Fibroblast of lung (primary cell): ENCODE results near the gene PLXNA2. TPM values are rescaled to one million over a fixed set of nuclear protein-coding genes. Genes with fewer than 3 reads are reported as not detected.
A peak's percentile ranks its signal among the peaks of the same experiment; 100 is the strongest.

ENCODE experiments used
- DNase-seq, 2 donors: peaks; one replicate each; pipeline versions ENCODE4 v3.0.0 to v3.0.0-alpha.2; 2010; ENCODE audit warnings: low read depth in 2 of 2
- H2AFZ ChIP-seq: 2 replicates; pipeline ENCODE4 v1.5.1; 2012; ENCODE audit warnings: low read length, control low read depth, inconsistent platforms
- H3K27ac ChIP-seq: 2 replicates; pipeline ENCODE4 v1.5.1; 2011; ENCODE audit warnings: low read length, control low read depth; ENCODE audit not compliant: insufficient read depth
- H3K27me3 ChIP-seq: 2 replicates; pipeline ENCODE4 v1.5.1; 2011; ENCODE audit warnings: mild to moderate bottlenecking, low read length; ENCODE audit not compliant: control insufficient read depth, insufficient read depth
- H3K36me3 ChIP-seq: 2 replicates; pipeline ENCODE4 v1.5.1; 2011; ENCODE audit warnings: low read length; ENCODE audit not compliant: control insufficient read depth, insufficient read depth
- H3K4me1 ChIP-seq: 2 replicates; pipeline ENCODE4 v1.5.1; 2011; ENCODE audit warnings: low read length; ENCODE audit not compliant: control insufficient read depth, insufficient read depth; ENCODE audit errors: extremely low read depth
- H3K4me2 ChIP-seq: 2 replicates; pipeline ENCODE4 v1.5.1; 2011; ENCODE audit warnings: low read length, control low read depth; ENCODE audit not compliant: insufficient read depth; ENCODE audit errors: extremely low read depth
- H3K4me3 ChIP-seq, 4 experiments: fragments of 200-600 bp in 1 of 4; sonication (generic) in 1 of 4; replicated peaks in 1 of 4; 2 replicates each; pipeline ENCODE4 v1.5.1; 2011 to 2016; ENCODE audit warnings: low read length in 4 of 4, low read depth in 3 of 4, mild to moderate bottlenecking in 3 of 4, control low read depth in 2 of 4, inconsistent platforms in 1 of 4, mixed read lengths in 1 of 4; ENCODE audit not compliant: insufficient read depth in 1 of 4; ENCODE audit errors: control extremely low read depth in 1 of 4
- H3K79me2 ChIP-seq: 2 replicates; pipeline ENCODE4 v1.5.1; 2012; ENCODE audit warnings: mild to moderate bottlenecking, low read length, inconsistent platforms; ENCODE audit not compliant: control insufficient read depth, insufficient read depth
- H3K9ac ChIP-seq: 2 replicates; pipeline ENCODE4 v1.5.1; 2011; ENCODE audit warnings: mild to moderate bottlenecking, low read length, control low read depth; ENCODE audit not compliant: insufficient read depth
- H3K9me3 ChIP-seq: 2 replicates; pipeline ENCODE4 v1.5.1; 2012; ENCODE audit warnings: low read depth, low read length; ENCODE audit not compliant: control insufficient read depth, insufficient read depth
- H4K20me1 ChIP-seq: 2 replicates; pipeline ENCODE4 v1.5.1; 2011; ENCODE audit warnings: low read length; ENCODE audit not compliant: control insufficient read depth, insufficient read depth; ENCODE audit errors: extremely low read depth
- CTCF ChIP-seq, 2 donors: IDR thresholded peaks in 1 of 2; conservative IDR thresholded peaks in 1 of 2; 1 replicate in 1 of 2; 2 replicates in 1 of 2; pipeline ENCODE4 v1.5.1; 2011 to 2012; ENCODE audit warnings: low read length in 2 of 2, control low read depth in 1 of 2, inconsistent platforms in 1 of 2, low read depth in 1 of 2, mild to moderate bottlenecking in 1 of 2
- EZH2 ChIP-seq: IDR thresholded peaks from 2 replicates; pipeline ENCODE4 v1.5.1; 2012; ENCODE audit warnings: low read length, control low read depth, mild to moderate bottlenecking; ENCODE audit errors: missing control alignments
- polyA plus RNA-seq, 2 donors: library from polyadenylated mRNA; depleted of rRNA in 1 of 2; stranded (reverse) in 1 of 2; unstranded in 1 of 2; fragments of >200 nt; gene quantifications; 2 replicates each; pipeline ENCODE4 v1.2.1, GENCODE V29; 2011 to 2012; ENCODE audit warnings: missing spikeins in 1 of 2
- total RNA-seq: library from RNA; depleted of rRNA; stranded (reverse); fragments of >200 nt; gene quantifications from 2 replicates; pipeline ENCODE4 v1.2.1, GENCODE V29; 2014

Gene PLXNA2
- total and polyA plus RNA-seq, 2 donors (not counting 1 experiment from before 2014, with no cell fraction given): 0.43 to 2.0 TPM

- Histone ChIP-seq H3K9me3 (no peaks in the 10 kb centered on the region), H3K36me3 (no peaks in the 10 kb centered on the region), H3K4me2 (no peak overlapping the region), H3K4me1 (no peaks in the 10 kb centered on the region), H3K9ac (no peak overlapping the region), H3K27me3 (peaks cover 4% of the 10 kb centered on the region), H2AFZ (no peak overlapping the region), H3K79me2 (no peaks in the 10 kb centered on the region), H3K27ac (no peak overlapping the region), H4K20me1 (no peaks in the 10 kb centered on the region), H3K4me3 (peak overlapping the region in 2 of 4 experiments; percentile 49 to 79)
- TF ChIP-seq CTCF (conservative IDR thresholded peaks at IDR 0.05 in 1 of 2, IDR thresholded peaks at IDR 0.05 in 1 of 2; ENCODE audit: low read depth in 1 of 2, low read length in 2 of 2) (no peak), EZH2 (peak; percentile 52)
- no peak for DNase-seq
Measured at GRCh38 chr1:208242146-208242545, 2.0 kb downstream of the PLXNA2 start.

GRCh38 chr1:208241512-208241911 is 2.7 kb downstream of the PLXNA2 start:
- H3K4me3 ChIP-seq: no peak overlapping the region
- DNase-seq: no peak
- H2AFZ ChIP-seq: no peak overlapping the region
- H3K27ac ChIP-seq: no peak overlapping the region
- TF ChIP-seq EZH2 (no peak), CTCF (conservative IDR thresholded peaks at IDR 0.05 in 1 of 2, IDR thresholded peaks at IDR 0.05 in 1 of 2; ENCODE audit: low read depth in 1 of 2, low read length in 2 of 2) (no peak)
- H4K20me1 ChIP-seq: no peaks in the 10 kb centered on the region
- H3K4me1 ChIP-seq: no peaks in the 10 kb centered on the region
- H3K79me2 ChIP-seq: no peaks in the 10 kb centered on the region
- H3K36me3 ChIP-seq: no peaks in the 10 kb centered on the region
- H3K9ac ChIP-seq: no peak overlapping the region
- H3K9me3 ChIP-seq: no peaks in the 10 kb centered on the region
- peaks cover 4% of the 10 kb centered on the region for H3K27me3 ChIP-seq
- H3K4me2 ChIP-seq: no peak overlapping the region

GRCh38 chr1:208240662-208241355 is 3.4 kb downstream of the PLXNA2 start:
- no peak overlapping the region for H2AFZ ChIP-seq
- H3K9me3 ChIP-seq: no peaks in the 10 kb centered on the region
- no peak for TF ChIP-seq EZH2
- no peak for TF ChIP-seq CTCF (conservative IDR thresholded peaks at IDR 0.05 in 1 of 2, IDR thresholded peaks at IDR 0.05 in 1 of 2; ENCODE audit: low read depth in 1 of 2, low read length in 2 of 2)
- no peaks in the 10 kb centered on the region for H3K4me1 ChIP-seq
- H3K79me2 ChIP-seq: no peaks in the 10 kb centered on the region
- DNase-seq: no peak
- H3K27me3 ChIP-seq: peaks cover 4% of the 10 kb centered on the region
- H3K27ac ChIP-seq: no peak overlapping the region
- H3K36me3 ChIP-seq: no peaks in the 10 kb centered on the region
- H4K20me1 ChIP-seq: no peaks in the 10 kb centered on the region
- no peak overlapping the region for H3K9ac ChIP-seq
- no peak overlapping the region for H3K4me2 ChIP-seq
- H3K4me3 ChIP-seq: no peak overlapping the region
